GM23338 (cell line): Measurements from ENCODE around the gene CACNA1B. TPM values are rescaled to one million over a fixed set of nuclear protein-coding genes. Genes with fewer than 3 reads are reported as not detected.

Experiments used
- ATAC-seq: fragments of 200-7000 bp; cut with Tn5 transposase; 3 replicates; pipeline ENCODE4 v1.9.1; 2020
- DNase-seq: peaks from one replicate; pipeline ENCODE4 v3.0.0-alpha.2; 2015; ENCODE audit warnings: low spot score
- H2AFZ ChIP-seq: fragments of 200-600 bp; sonication (generic); 2 replicates; pipeline ENCODE4 v1.8.0; 2016; ENCODE audit warnings: antibody characterized with exemption, mild to moderate bottlenecking, moderate library complexity
- H3F3A ChIP-seq: fragments of 200-600 bp; sonication (generic); replicated peaks from 2 replicates; pipeline ENCODE4 v1.8.0; 2017; ENCODE audit warnings: antibody characterized with exemption, mixed run types, low read depth
- H3K27ac ChIP-seq: fragments of 200-600 bp; sonication (generic); 2 replicates; pipeline ENCODE4 v1.6.1; 2016; ENCODE audit warnings: low read depth
- H3K27me3 ChIP-seq: fragments of 200-600 bp; sonication (generic); 2 replicates; pipeline ENCODE4 v1.8.0; 2016; ENCODE audit warnings: mild to moderate bottlenecking, mixed run types, moderate library complexity; ENCODE audit not compliant: insufficient read depth
- H3K36me3 ChIP-seq: fragments of 200-600 bp; sonication (generic); 2 replicates; pipeline ENCODE4 v1.8.0; 2016; ENCODE audit warnings: mild to moderate bottlenecking; ENCODE audit not compliant: insufficient read depth
- H3K4me1 ChIP-seq: fragments of 200-600 bp; sonication (generic); 2 replicates; pipeline ENCODE4 v1.8.0; 2016; ENCODE audit warnings: mild to moderate bottlenecking, moderate library complexity; ENCODE audit not compliant: insufficient read depth
- H3K4me2 ChIP-seq: fragments of 200-600 bp; sonication (generic); 2 replicates; pipeline ENCODE4 v1.7.1; 2017; ENCODE audit warnings: mixed run types
- H3K4me3 ChIP-seq: fragments of 200-600 bp; sonication (generic); 2 replicates; pipeline ENCODE4 v1.6.1; 2016; ENCODE audit warnings: mixed run types
- H3K79me2 ChIP-seq: fragments of 200-600 bp; sonication (generic); replicated peaks from 2 replicates; pipeline ENCODE4 v1.8.0; 2017; ENCODE audit warnings: mild to moderate bottlenecking; ENCODE audit not compliant: insufficient read depth
- H3K9me2 ChIP-seq: fragments of 200-600 bp; sonication (generic); 2 replicates; pipeline ENCODE4 v1.8.0; 2017; ENCODE audit not compliant: insufficient read depth
- H4K20me1 ChIP-seq: fragments of 200-600 bp; sonication (generic); replicated peaks from 2 replicates; pipeline ENCODE4 v1.8.0; 2017; ENCODE audit warnings: mild to moderate bottlenecking; ENCODE audit not compliant: insufficient read depth
- H3K27ac Mint-ChIP-seq: 2 replicates; pipeline ENCODE4 v1.8.0; 2020; ENCODE audit warnings: inconsistent platforms, mild to moderate bottlenecking, moderate library complexity, mixed read lengths
- H3K27me3 Mint-ChIP-seq: 3 replicates; pipeline ENCODE4 v1.8.0; 2022; ENCODE audit warnings: low read depth, mild to moderate bottlenecking, moderate library complexity, mixed read lengths, inconsistent platforms; ENCODE audit not compliant: insufficient read depth, poor library complexity
- H3K36me3 Mint-ChIP-seq: 3 replicates; pipeline ENCODE4 v1.8.0; 2021; ENCODE audit warnings: low read depth, mild to moderate bottlenecking, inconsistent platforms, moderate library complexity, mixed read lengths
- H3K4me1 Mint-ChIP-seq: 3 replicates; pipeline ENCODE4 v1.8.0; 2020; ENCODE audit warnings: mild to moderate bottlenecking, inconsistent platforms, mixed read lengths
- H3K4me3 Mint-ChIP-seq: 3 replicates; pipeline ENCODE4 v1.8.0; 2021; ENCODE audit warnings: moderate library complexity, mild to moderate bottlenecking, inconsistent platforms, mixed read lengths
- H3K9me3 Mint-ChIP-seq: 3 replicates; pipeline ENCODE4 v1.8.0; 2020; ENCODE audit warnings: moderate library complexity, mild to moderate bottlenecking, inconsistent platforms, mixed read lengths
- CTCF ChIP-seq, 2 experiments: fragments of 200-600 bp in 1 of 2; sonication (generic) in 1 of 2; conservative IDR thresholded peaks; 2 replicates each; pipeline versions ENCODE4 v1.5.1 to v1.6.1; 2016 to 2017; ENCODE audit warnings: antibody characterized with exemption in 2 of 2, low read depth in 2 of 2, mild to moderate bottlenecking in 2 of 2, moderate library complexity in 1 of 2
- ETS1 ChIP-seq: IDR thresholded peaks from 2 replicates; pipeline ENCODE4 v1.6.1; 2016; ENCODE audit warnings: antibody characterized with exemption
- EZH2phosphoT487 ChIP-seq: fragments of 200-600 bp; sonication (generic); IDR thresholded peaks from one replicate; pipeline ENCODE4 v1.8.1; 2018; ENCODE audit warnings: antibody characterized with exemption; ENCODE audit not compliant: unreplicated experiment
- JUNB ChIP-seq: IDR thresholded peaks from one replicate; pipeline ENCODE4 v1.6.1; 2016; ENCODE audit warnings: antibody characterized with exemption; ENCODE audit not compliant: unreplicated experiment
- NANOG ChIP-seq: IDR thresholded peaks from 2 replicates; pipeline ENCODE4 v1.6.1; 2016; ENCODE audit warnings: antibody characterized with exemption, borderline replicate concordance
- POLR2AphosphoS5 ChIP-seq: IDR thresholded peaks from 2 replicates; pipeline ENCODE4 v1.6.1; 2016; ENCODE audit warnings: antibody characterized with exemption, low read depth
- REST ChIP-seq: IDR thresholded peaks from one replicate; pipeline ENCODE4 v1.6.1; 2018; ENCODE audit warnings: antibody characterized with exemption; ENCODE audit not compliant: unreplicated experiment
- STAT1 ChIP-seq: IDR thresholded peaks from one replicate; pipeline ENCODE4 v1.6.1; 2016; ENCODE audit warnings: antibody characterized with exemption; ENCODE audit not compliant: unreplicated experiment
- polyA plus RNA-seq: library from polyadenylated mRNA; unstranded; fragments of >200 nt; fragmentation: Nextera tagmentation; extraction: Ambion mirVana; gene quantifications from 2 replicates; pipeline ENCODE4 v1.2.1, GENCODE V29; 2016
- total RNA-seq: library from RNA; depleted of rRNA; stranded (reverse); fragments of >200 nt; shearing (Covaris generic); gene quantifications from 2 replicates; pipeline ENCODE4 v1.2.3, GENCODE V29; 2014

CACNA1B gene
- total and polyA plus RNA-seq, 2 experiments from 2014 or later = 1.1 to 10.4 TPM

- no peak for TF ChIP-seq ETS1
- TF ChIP-seq POLR2AphosphoS5 = no peak
- no peak for TF ChIP-seq NANOG
- TF ChIP-seq CTCF (conservative IDR thresholded peaks at IDR 0.05; ENCODE audit: low read depth in 2 of 2) = no peak
- no peak for TF ChIP-seq STAT1
These were observed 43.2 kb downstream of the CACNA1B start (continued) for GRCh38 chr9:137920753-137921152.

GRCh38 chr9:137924169-137924568, 46.6 kb downstream of the CACNA1B start:
- Histone ChIP-seq H3K4me2 (no peak overlapping the region), H2AFZ (no peak overlapping the region), H3K36me3 (no peaks in the 10 kb centered on the region), H3K27me3 (no peaks in the 10 kb centered on the region), H3K79me2 (peaks cover 11% of the 10 kb centered on the region; the same call in 1 of the 2 replicates), H3F3A (no peaks in the 10 kb centered on the region), H3K9me2 (no peaks in the 10 kb centered on the region), H3K4me1 (no peaks in the 10 kb centered on the region), H3K27ac (no peak overlapping the region), H4K20me1 (no peaks in the 10 kb centered on the region; the same call in 1 of the 2 replicates), H3K4me3 (no peak overlapping the region)
- Mint-ChIP-seq H3K4me1 (no peaks in the 10 kb centered on the region), H3K9me3 (peaks cover 28% of the 10 kb centered on the region), H3K4me3 (no peak overlapping the region), H3K27me3 (peaks cover 2% of the 10 kb centered on the region), H3K36me3 (peaks cover 71% of the 10 kb centered on the region), H3K27ac (no peak overlapping the region)
- DNase-seq (no peak), ATAC-seq (no peak)
- TF ChIP-seq REST (no peak), NANOG (no peak), CTCF (conservative IDR thresholded peaks at IDR 0.05; ENCODE audit: low read depth in 2 of 2) (no peak), STAT1 (no peak), JUNB (no peak), ETS1 (no peak), POLR2AphosphoS5 (no peak), EZH2phosphoT487 (no peak)
